Subcutaneous adipose tissue (tissue), 4 donors: Measurements from ENCODE around the gene RNF34. TPM values are rescaled to one million over a fixed set of nuclear protein-coding genes. Genes with fewer than 3 reads are reported as not detected.

Experiments used
- CTCF ChIP-seq: fragments of 450-650 bp; IDR thresholded peaks from one replicate; pipeline ENCODE4 v1.5.1; 2016; ENCODE audit warnings: low read depth, mild to moderate bottlenecking, control low read depth, antibody characterized with exemption, moderate library complexity
- total RNA-seq, 4 donors: library from RNA; depleted of rRNA; stranded (reverse); fragments of >200 nt; gene quantifications; one replicate each; pipeline ENCODE4 v1.1.0, GENCODE V29; 2016

Gene RNF34
- total RNA-seq, 4 donors from 2014 or later = 28.7 to 37.2 (median 35.5) TPM

DNA sequence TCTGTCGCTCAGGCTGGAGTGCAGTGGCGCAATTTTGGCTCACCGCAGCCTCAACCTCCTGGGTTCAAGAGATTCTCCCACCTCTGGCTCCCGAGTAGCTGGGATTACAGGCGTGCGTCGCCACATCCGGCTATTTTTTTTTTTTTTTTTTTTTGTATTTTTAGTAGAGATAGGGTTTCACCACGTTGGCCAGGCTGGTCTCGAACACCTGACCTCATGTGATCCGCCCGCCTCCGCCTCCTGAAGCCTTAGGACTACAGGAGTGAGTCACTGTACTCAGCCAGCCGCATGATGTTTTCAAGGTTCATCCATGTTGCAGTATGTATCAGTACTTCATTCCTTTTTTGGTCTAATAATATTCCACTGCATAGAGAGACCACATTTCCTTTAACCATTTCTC lies 2.4 kb upstream of the RNF34 start:
- TF ChIP-seq CTCF = no peak

DNA sequence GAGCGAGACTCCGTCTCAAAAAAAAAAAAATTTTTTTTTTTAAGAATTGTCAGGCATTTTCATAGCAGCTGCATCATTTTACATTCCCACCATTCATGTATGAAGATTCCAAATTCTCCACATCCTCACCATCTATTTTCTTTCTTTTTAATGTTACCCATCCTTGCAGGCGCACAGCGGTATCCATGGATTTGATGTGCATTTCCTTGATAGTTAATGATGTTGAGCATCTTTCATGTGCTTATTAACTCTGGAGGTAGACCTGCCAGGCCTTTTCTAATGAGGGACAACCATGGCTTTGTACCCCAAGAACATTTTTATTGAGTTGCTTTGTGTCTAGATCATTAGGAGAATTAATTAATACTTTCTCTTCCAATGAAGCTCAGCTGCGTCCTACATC lies 1.6 kb upstream of the RNF34 start:
- no peak for TF ChIP-seq CTCF

DNA sequence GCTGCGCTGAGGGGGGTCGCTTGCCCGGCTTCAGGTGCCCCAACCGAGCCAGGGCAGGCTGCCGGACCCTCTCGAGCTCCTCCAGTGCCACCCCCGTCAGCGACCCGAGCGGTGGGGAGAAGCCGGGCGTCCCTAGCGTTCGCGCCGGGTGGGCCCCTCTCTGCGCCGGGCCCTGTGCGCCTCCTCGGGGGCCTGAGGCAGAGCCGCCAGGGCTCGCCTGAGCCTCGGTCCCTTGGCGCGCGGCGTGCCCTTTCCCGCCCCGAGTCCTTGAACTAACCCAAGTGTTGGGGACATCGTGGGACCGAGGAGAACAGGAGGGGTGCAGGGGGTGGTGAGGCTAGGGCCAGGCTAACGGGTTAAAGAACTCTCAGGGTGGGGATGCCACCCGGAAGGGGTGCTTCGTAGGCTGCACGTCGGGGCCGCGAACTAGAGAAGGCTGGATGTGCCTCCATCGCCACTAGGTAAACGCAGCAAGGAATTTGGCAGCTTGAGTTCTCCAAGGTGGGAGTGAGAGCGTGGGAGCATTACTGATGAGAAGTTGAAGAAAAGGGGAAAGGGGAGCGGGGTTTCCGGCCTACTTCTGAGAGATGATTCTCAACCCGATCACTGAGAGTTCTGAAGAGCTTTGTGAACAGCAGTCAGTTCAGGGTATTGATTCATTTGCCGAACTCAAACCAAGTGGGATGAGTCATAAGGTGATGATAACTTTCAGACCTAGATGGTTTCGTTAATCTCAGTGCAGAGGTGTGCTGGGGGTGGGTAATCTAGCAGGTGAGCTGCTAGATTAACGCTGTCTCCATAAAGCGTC lies 618 bp downstream of the RNF34 start:
- no peak for TF ChIP-seq CTCF

GRCh38 chr12:121403721-121404120 lies 3.8 kb downstream of the RNF34 start:
- no peak for TF ChIP-seq CTCF

DNA sequence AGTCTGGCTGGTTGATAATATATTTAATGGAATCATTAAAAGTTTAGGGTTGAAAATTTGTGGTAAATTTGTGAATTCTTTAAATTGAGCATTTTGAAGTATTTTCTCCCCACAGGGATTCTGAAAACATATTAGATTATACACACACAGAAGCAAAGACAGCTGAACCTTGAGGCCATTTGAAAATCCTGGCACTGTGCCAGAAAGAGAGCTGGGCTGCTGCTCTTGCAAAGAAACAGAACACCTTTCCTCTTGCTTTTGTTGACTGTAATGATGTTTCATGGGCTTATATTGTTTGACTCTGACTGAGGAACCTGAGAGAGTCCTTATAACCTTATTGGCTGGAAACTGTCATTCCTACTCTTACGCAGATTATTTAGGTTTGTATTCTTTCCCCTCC lies 4.8 kb downstream of the RNF34 start:
- no peak for TF ChIP-seq CTCF

GRCh38 chr12:121405211-121405610 lies 5.3 kb downstream of the RNF34 start:
- TF ChIP-seq CTCF = no peak

GRCh38 chr12:121413917-121414316 lies 14.0 kb downstream of the RNF34 start:
- TF ChIP-seq CTCF = no peak
